NCI-H1930 (cell line): ENCODE measurements around the gene AHCYL1.

ENCODE experiments used
- DNase-seq, 2 experiments: peaks; one replicate each; lab custom pipeline; 2025; lab: John Stamatoyannopoulos, UW

AHCYL1 gene

GRCh38 chr1:109976762-109977161, 7.8 kb upstream of the AHCYL1 start:
- DNase-seq, result no peak

GRCh38 chr1:109977225-109977624, 7.3 kb upstream of the AHCYL1 start:
- no peak for DNase-seq

- no peak for DNase-seq
Observed at GRCh38 chr1:109977657-109978378, 6.7 kb upstream of the AHCYL1 start.

DNA sequence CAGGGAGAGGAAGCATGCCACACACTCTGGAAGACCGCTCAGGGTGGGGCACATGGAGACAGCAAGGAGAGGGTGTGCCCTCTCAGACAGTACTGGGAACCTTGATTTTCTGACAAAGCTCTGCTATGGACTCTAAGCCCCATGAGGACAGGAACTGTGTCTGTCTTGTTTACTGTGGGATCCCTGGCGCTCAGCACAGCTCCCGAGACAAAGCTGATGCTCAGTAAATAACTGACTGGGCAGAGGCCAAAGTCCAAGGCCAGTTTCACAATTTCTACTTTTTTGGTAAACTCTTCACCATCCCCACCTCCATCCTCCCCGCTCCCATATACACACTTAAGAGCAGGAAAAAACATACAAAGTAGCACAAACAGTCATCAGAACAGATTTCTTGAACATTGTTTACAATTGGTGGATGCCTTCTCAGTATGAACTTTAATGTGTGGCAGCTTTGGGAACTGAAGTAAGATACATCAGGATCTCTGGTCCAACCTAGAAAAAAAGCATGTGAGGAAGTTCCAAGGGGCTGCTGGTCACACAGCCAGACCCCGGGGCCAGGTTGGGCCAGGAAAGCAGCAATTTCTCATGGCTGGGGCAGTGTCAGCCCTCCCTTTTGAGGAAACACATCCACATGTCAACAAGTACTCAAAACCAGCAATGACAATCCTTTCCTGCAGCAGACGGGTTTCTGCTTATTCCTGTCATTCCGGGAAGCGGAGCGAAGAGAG, 5.6 kb upstream of the AHCYL1 start:
- DNase-seq, result no peak

DNA sequence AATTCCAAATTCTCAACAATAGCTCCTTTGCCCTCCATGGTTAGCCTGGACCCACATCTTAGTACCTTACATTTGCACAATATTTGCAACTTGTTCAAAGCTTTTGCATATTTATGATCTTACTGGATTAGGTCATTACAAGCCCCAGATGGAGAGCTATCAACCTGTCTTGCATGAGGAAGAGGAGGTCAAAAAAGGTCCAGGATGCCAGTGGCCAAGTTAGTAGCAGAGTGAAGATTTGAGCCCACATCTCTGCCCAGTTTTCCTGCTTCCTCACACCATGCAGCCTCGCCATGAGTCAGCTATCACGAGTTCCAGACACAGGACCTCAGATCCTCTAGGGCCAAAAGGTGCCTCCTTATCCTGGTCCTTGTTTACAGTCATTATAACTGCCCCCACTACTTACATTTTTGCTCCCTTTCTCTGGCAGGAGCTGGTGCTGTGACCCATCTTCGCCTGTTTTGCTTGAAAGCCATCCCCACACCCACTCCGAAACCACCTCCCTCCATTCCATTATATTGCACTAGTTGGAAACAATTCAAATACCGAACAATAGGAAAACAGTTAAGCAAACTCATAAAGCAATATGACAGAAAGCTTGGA, 5.0 kb upstream of the AHCYL1 start:
- DNase-seq, result no peak

DNA sequence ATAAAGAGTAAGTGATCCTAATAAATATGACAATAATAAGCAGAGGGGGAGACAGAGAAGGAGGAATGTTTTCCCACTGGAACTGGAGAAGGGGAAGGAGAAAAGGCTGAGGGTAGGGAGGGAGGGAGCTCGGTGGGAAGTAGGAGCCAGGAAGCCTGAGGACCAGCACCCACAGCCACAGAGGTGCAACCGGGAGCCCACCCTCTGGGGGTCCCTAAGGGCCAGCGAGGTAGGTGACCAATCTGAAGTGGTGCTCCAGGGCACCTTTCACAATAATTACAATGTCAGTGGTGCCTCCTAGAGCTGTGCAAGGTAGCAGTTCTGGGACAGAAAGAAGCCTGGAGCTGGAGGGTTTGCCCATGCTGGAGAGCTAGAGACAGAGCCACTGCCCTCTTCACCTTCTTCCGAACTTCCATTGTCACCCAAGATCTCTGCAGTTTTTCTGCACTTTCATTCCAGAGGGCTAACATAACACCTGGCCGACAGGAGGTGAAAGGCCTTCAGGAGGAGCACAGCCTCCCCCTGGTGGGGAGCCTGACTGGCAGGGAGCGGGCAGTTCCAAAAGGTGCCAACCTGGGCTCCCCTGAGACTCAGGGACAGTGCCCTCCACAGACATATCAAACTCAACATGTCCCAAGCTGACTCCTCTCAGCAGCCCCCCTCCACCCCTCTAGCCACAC, 4.1 kb upstream of the AHCYL1 start:
- DNase-seq, result peak in 1 of 2 experiments; percentile 10

DNA sequence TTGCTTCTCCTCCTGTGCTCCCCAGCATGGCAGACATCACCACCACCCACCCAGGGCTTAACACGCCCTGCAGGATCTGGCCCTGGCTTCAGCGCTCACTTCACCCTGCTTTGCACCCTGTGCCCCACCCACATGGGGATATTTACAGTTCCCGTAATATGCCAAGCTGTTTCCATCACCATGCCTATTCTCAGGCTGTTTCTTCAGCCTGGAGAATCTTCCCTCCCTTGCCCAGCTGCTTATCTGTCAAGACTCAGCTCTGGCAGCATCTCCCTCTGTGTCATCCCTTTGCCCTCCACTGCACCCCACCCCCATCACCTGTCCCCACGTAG, 3.6 kb upstream of the AHCYL1 start:
- DNase-seq, result no peak

DNA sequence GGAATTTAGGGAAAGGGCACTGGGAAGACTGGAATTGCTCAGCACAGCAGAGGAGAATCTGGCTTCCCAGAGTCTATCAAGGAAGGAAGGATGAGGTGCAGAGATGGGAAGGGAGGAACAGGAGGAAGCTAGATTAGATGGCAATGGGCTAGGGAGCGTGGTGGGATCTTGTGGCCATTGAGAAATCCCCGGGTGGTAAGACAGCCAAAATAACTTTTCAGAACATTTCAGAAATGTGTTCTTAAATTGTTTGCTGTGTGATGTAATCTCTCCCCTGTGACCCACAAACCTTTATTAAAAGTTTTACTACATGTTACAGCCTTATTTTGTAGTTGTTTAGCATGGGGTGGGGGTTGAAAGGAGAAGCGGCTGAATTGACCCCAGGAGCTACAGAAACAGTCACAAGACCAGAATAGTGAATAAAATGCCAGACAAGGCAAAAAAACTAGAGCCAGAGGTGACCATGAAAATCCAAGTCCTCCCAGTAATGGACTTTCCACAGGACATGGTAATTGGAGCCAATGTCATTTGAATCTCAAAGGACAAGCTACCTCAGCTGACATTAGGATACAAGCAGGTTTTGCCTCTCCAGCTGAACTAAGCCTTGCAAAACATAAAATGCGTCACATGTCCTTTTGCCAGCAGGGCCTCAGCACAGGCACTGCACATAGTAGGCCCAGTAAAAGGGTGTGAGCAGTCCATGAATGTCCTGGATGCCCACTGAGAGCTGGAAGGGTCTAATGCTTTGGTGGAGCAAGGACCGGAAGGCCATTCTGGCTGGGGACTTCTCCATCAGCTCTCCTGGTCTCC, 980 bp upstream of the AHCYL1 start:
- no peak for DNase-seq

DNA sequence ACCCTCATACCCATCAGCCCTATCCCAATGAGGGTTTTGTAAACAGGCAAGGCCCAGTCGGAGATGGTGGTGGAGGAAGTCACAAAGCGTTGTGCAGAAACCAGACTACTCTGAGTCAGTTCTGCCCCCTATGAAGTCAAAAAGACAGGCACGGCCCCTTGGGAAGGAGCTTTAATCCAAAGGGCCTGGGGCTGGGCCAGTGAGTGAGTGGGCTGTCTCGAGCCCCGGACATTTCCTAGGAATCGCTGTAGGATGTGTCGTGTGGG, 442 bp upstream of the AHCYL1 start:
- no peak for DNase-seq

- DNase-seq, result no peak
Observed at GRCh38 chr1:109985247-109986053, 885 bp downstream of the AHCYL1 start.

DNA sequence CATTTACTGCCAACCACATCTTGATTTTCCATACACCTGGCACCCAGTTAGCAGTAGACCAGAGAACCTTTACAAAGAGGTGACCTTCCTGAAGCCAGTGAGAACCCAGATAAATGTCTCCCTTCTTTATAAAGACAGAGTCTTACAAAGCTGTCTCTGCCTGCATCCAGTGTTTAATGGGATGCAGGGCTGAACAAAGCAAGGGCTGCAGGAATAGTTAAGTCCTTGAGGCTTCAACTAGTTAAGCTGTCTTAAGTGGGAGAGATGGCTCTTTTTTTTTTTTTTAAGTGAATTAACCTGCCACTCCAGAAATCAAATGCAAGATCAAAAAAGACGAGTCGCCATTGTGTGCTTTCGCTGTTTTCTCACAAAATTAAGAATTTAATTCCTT, 1.5 kb downstream of the AHCYL1 start:
- no peak for DNase-seq

DNA sequence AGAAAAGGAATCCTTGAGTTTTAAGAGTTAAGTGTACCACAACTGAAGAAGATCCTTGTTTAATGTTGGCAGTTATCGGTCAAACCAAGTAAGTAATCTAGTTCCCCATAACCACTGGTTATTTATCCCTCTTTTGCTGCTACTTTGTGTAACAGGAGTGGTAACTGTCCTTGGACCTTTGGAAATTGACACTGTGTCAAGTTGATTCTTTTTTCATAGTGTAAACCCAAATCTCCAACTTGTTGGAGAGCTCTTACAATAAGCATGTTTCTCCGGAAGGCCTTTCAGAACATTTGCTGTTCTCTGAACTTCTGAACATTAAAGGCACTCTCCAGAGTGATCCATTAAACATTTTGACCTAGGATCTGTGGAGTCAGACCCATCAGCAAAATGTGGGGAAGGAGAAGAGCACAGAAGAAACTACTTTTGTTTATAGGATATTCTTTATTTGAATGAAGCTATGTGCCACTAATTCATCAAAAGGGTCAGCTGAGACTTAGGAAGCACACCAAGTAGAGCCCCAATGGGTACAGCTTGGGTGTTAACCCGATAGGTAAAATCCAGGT, 3.9 kb downstream of the AHCYL1 start:
- no peak for DNase-seq

DNA sequence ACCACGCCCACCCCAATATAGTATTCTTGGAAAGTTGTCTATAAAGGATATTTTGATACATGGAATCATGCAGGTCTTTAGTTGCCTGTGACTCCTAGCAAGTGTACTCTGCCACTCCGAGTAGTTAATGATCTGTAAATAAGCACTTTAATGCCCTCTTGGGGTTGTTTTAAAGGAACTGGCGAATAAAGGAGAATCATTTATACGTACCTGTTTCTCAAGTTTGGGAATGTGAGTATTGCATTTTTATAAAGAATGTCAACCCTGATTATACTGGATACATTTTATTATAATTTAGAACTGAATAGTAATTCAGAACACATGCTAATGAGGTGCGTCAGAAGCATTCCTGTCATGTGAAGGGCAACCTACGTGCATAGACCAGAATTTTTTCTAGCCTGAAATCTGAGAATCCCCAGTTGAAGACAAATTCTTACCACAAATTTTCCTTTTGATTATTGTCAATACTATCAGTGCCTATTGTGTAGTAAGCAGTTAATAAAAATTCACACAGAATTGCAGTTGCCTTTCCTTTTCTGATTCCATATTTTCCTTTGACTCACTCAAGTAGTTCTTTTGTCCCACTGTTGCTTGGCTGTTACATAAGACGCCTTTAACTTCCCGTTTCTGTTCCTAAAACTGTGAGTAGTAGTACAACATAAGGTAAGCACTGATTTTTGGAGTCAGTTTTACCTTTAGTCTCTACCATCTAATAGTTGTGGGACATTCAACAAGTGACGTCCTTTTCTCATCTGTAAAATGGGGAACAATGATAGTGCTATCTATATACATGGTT, 5.1 kb downstream of the AHCYL1 start:
- DNase-seq, result no peak

GRCh38 chr1:109990302-109990653, 5.7 kb downstream of the AHCYL1 start:
- no peak for DNase-seq

- DNase-seq, result no peak
Observed at GRCh38 chr1:109991400-109991925, 6.9 kb downstream of the AHCYL1 start.

DNA sequence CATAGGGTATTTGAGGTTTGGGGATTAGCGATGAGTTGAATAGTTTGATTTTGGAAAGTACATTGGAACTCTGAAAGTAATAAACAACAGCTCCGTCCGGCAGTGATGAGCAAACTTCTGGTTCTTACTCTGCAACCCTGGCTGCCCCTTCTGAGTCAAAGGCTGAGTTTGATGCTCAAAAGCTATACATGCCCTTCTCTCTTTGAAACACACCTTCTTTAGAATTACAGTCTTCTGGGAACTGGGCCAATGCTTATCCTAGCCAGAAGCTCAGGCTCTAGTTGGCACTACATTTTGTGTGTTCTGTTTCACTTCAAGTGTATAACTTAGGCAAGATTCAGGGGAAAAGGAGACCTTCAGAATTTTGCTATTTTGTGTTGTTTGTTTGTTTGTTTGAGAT, 9.3 kb downstream of the AHCYL1 start:
- DNase-seq, result no peak

GRCh38 chr1:109994654-109995053, 10.1 kb downstream of the AHCYL1 start:
- DNase-seq, result no peak

DNA sequence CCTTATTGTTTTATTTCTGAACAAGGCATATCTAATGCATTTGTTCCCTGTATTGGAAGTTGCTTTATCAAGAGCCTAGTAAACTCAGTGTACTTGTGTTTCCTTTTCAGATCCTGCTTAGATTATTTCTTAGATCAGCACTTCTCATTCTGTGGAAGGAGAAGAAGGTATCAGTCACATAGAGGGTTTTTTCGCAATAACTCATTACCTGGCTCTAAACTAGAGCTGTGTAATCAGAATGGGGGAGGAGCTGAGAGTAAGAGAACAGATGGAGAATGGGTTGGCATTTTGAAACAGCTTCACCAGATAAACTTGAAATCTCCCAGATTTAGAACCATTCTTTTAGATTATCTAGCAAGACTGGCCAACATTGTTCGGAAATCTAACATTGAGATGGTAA, 11.0 kb downstream of the AHCYL1 start:
- DNase-seq, result no peak

GRCh38 chr1:109996476-109996875, 11.9 kb downstream of the AHCYL1 start:
- DNase-seq, result no peak

DNA sequence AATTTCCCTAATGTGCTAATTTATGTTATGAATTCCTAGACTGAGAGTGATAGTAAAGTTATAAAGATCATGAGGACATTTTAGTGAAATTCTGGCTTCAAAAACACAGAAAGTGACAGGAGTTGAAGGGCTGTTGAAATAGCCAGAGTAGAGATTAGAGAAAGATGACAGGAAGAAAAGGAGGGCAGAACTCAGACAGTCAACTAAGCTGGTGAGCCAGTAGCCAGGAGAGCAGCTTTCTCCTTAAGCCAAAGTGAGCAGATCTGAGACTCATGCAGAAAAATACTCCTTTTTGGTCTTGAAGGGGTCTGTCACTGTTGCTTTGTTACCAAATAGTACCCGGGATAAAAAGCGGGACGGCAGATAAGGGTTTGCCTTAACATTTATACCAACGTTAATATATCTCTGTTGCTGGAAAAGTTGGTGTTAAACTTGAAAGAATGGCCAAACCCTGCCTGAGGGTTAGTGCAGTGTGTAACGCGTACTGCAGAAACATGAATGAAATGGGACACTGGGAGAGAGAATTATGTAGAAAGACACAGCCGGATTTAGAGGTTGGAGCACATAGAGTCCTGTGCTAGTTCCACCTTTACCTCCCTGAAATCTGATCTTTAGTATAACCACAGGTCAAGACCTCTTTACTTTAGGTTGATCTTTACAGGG, 12.8 kb downstream of the AHCYL1 start:
- no peak for DNase-seq
